HEK293 (cell line): Measurements from ENCODE around the gene DDIAS.

Experiments used
- CTCF ChIA-PET: fragments of 350-600 bp; formaldehyde crosslinking; extraction: SDS; loops from one replicate; lab custom pipeline; 2021; ENCODE audit warnings: antibody characterized with exemption; lab: Yijun Ruan, JAX
- POLR2A ChIA-PET: fragments of 300-600 bp; formaldehyde crosslinking; extraction: SDS; loops from one replicate; lab custom pipeline; 2020; ENCODE audit warnings: antibody characterized with exemption, inconsistent platforms; lab: Yijun Ruan, JAX
- H3K27ac ChIP-seq: fragments of 200-500 bp; sonication (Bioruptor generic); 2 replicates; pipeline ENCODE4 v1.5.1; 2014; ENCODE audit warnings: low read depth, low read length, control low read depth, inconsistent platforms; ENCODE audit errors: extremely low read depth
- H3K36me3 ChIP-seq, 2 experiments: fragments of 200-500 bp in 1 of 2; sonication (Bioruptor generic) in 1 of 2; 1 replicate in 1 of 2; 2 replicates in 1 of 2; pipeline ENCODE4 v1.5.1; 2014 to 2017; ENCODE audit warnings: inconsistent platforms in 2 of 2, low read length in 2 of 2; ENCODE audit not compliant: control insufficient read depth in 2 of 2, insufficient read depth in 1 of 2
- H3K4me1 ChIP-seq: fragments of 200-500 bp; sonication (Bioruptor generic); 2 replicates; pipeline ENCODE4 v1.5.1; 2014; ENCODE audit warnings: mild to moderate bottlenecking, low read length, inconsistent platforms; ENCODE audit not compliant: control insufficient read depth, insufficient read depth
- H3K4me3 ChIP-seq: 2 replicates; pipeline ENCODE4 v1.5.1; 2011; ENCODE audit warnings: low read depth, mild to moderate bottlenecking, control low read depth, low read length, moderate library complexity
- H3K9me3 ChIP-seq: fragments of 200-500 bp; sonication (Bioruptor generic); 2 replicates; pipeline ENCODE4 v1.5.1; 2014; ENCODE audit warnings: low read depth, low read length, inconsistent platforms; ENCODE audit not compliant: control insufficient read depth, insufficient read depth
- BCL6B ChIP-seq: fragments of 450-650 bp; formaldehyde crosslinking; IDR thresholded peaks from 2 replicates; pipeline ENCODE4 v1.5.1; 2017; ENCODE audit warnings: missing biosample characterization, missing genetic modification characterization
- HOXD13 ChIP-seq: sonication (generic); formaldehyde crosslinking; IDR thresholded peaks from 2 replicates; pipeline ENCODE4 v1.8.0; 2022; ENCODE audit warnings: missing genetic modification reagents, borderline replicate concordance
- IKZF3 ChIP-seq: fragments of 450-650 bp; IDR thresholded peaks from 2 replicates; pipeline ENCODE4 v1.5.0; 2018; ENCODE audit warnings: missing biosample characterization, mild to moderate bottlenecking, missing genetic modification characterization, moderate library complexity
- PRDM6 ChIP-seq: fragments of 450-650 bp; formaldehyde crosslinking; IDR thresholded peaks from 2 replicates; pipeline ENCODE4 v1.5.1; 2017; ENCODE audit warnings: missing biosample characterization, missing genetic modification characterization
- ZBTB11 ChIP-seq: fragments of 450-650 bp; formaldehyde crosslinking; conservative IDR thresholded peaks from 2 replicates; pipeline ENCODE4 v1.5.1; 2016; ENCODE audit warnings: low read depth, missing biosample characterization, missing genetic modification characterization
- ZNF26 ChIP-seq: fragments of 450-650 bp; formaldehyde crosslinking; IDR thresholded peaks from 2 replicates; pipeline ENCODE4 v1.5.1; 2016; ENCODE audit warnings: missing biosample characterization, missing genetic modification characterization
- ZNF335 ChIP-seq: fragments of 450-650 bp; formaldehyde crosslinking; conservative IDR thresholded peaks from 2 replicates; pipeline ENCODE4 v1.5.1; 2016; ENCODE audit warnings: missing biosample characterization, missing genetic modification characterization
- ZNF362 ChIP-seq: fragments of 450-650 bp; formaldehyde crosslinking; IDR thresholded peaks from 2 replicates; pipeline ENCODE4 v1.5.1; 2016; ENCODE audit warnings: missing biosample characterization, missing genetic modification characterization
- ZNF501 ChIP-seq: fragments of 450-650 bp; formaldehyde crosslinking; IDR thresholded peaks from 2 replicates; pipeline ENCODE4 v1.5.1; 2016; ENCODE audit warnings: missing biosample characterization, missing genetic modification characterization
- ZNF610 ChIP-seq: fragments of 450-650 bp; formaldehyde crosslinking; IDR thresholded peaks from 2 replicates; pipeline ENCODE4 v1.5.1; 2016; ENCODE audit warnings: missing biosample characterization, missing genetic modification characterization, borderline replicate concordance
- ZNF768 ChIP-seq: fragments of 450-650 bp; formaldehyde crosslinking; IDR thresholded peaks from 2 replicates; pipeline ENCODE4 v1.5.1; 2018; ENCODE audit warnings: missing biosample characterization, mild to moderate bottlenecking, missing genetic modification characterization
- ZNF792 ChIP-seq: fragments of 450-650 bp; formaldehyde crosslinking; IDR thresholded peaks from 2 replicates; pipeline ENCODE4 v1.5.1; 2016; ENCODE audit warnings: missing biosample characterization, missing genetic modification characterization
- ZNF837 ChIP-seq: fragments of 450-650 bp; formaldehyde crosslinking; IDR thresholded peaks from 2 replicates; pipeline ENCODE4 v1.5.1; 2016; ENCODE audit warnings: missing biosample characterization, missing genetic modification characterization
- ZNF843 ChIP-seq: fragments of 450-650 bp; formaldehyde crosslinking; IDR thresholded peaks from 2 replicates; pipeline ENCODE4 v1.5.1; 2016; ENCODE audit warnings: missing biosample characterization, missing genetic modification characterization

Gene DDIAS

GRCh38 chr11:82859750-82860149 is 41.8 kb upstream of the DDIAS start:
- ChIA-PET POLR2A (interaction anchor here (1.3 kb wide), 1 partner anchor 41 kb away, joined by 4 read pairs; the partner anchor contains the start of gene DDIAS), CTCF (interaction anchor here (1.1 to 2.8 kb wide), 5 partner anchors 8 to 142 kb away, joined by 3 to 16 read pairs (median 11); partner anchors contain the start of gene FAM181B)
- peaks cover 2% of the 10 kb centered on the region for H3K4me1 ChIP-seq
- no peaks in the 10 kb centered on the region for H3K9me3 ChIP-seq
- TF ChIP-seq IKZF3 (tag by site-specific recombination) (no peak), ZNF768 (no peak), PRDM6 (tag by site-specific recombination) (no peak)
- H3K36me3 ChIP-seq, result peaks cover 0 to 3% of the 10 kb centered on the region in 2 experiments; a peak in 1 of 3 replicates
- no peak overlapping the region for H3K4me3 ChIP-seq
- H3K27ac ChIP-seq, result no peak overlapping the region

- Histone ChIP-seq H3K4me3 (no peak overlapping the region), H3K36me3 (peaks cover 0 to 3% of the 10 kb centered on the region in 2 experiments; a peak in 1 of 3 replicates), H3K9me3 (no peaks in the 10 kb centered on the region), H3K27ac (no peak overlapping the region), H3K4me1 (peaks cover 2% of the 10 kb centered on the region)
- TF ChIP-seq ZNF792 (tag by site-specific recombination), result no peak
- no peak for TF ChIP-seq ZNF335 (tag by site-specific recombination)
- no peak for TF ChIP-seq ZNF837 (tag by site-specific recombination)
- TF ChIP-seq ZNF501, result no peak
- TF ChIP-seq ZNF26, result no peak
- no peak for TF ChIP-seq ZNF610 (tag by site-specific recombination)
- no peak for TF ChIP-seq ZBTB11
- no peak for TF ChIP-seq ZNF843
- TF ChIP-seq HOXD13, result no peak
- TF ChIP-seq ZNF362 (tag by site-specific recombination), result no peak
- no peak for TF ChIP-seq BCL6B (tag by site-specific recombination)
- POLR2A ChIA-PET, result no interaction called here
- CTCF ChIA-PET, result interaction anchor here (1.3 to 1.6 kb wide), 2 partner anchors 87 to 139 kb away, joined by 5 to 15 read pairs; no protein-coding TSS in a partner anchor
Observed at GRCh38 chr11:82862379-82862778, 39.2 kb upstream of the DDIAS start.
